ENCODE results near the gene PDE6C. TPM values are rescaled to one million over a fixed set of nuclear protein-coding genes. Genes with fewer than 3 reads are reported as not detected.

Gene PDE6C
- total RNA-seq, 2 experiments from 2014 or later = 0.03 to 0.13 TPM

- H3K36me3 ChIP-seq (ENCODE audit: insufficient read depth, low read length) = peaks cover 92% of the 10 kb centered on the region
- H3K9me3 ChIP-seq (ENCODE audit: low read length) = no peaks in the 10 kb centered on the region
- no TSS peak for BruUV-seq (replicated peaks)
- no peak overlapping the region for H3K4me3 ChIP-seq (ENCODE audit: low read depth, low read length, poor library complexity, severe bottlenecking)
- intact Hi-C loops (cut with micrococcal nuclease; ENCODE audit: unreplicated experiment) = no loop called here
- H3K27ac ChIP-seq (ENCODE audit: low read depth, low read length, poor library complexity, severe bottlenecking) = no peak overlapping the region
- no peaks in the 10 kb centered on the region for H3K79me2 ChIP-seq (ENCODE audit: insufficient read depth, low read depth, low read length)
- H2AFZ ChIP-seq (ENCODE audit: low read length) = no peak overlapping the region
- ChIA-PET CTCF (ENCODE audit: unreplicated experiment) (no interaction called here), POLR2A (no interaction called here)
- no peak for DNase-seq (ENCODE audit: low spot score)
- H4K20me1 ChIP-seq (ENCODE audit: insufficient read depth, low read length) = no peaks in the 10 kb centered on the region
- H3K4me2 ChIP-seq (ENCODE audit: low read length) = no peak overlapping the region
- no peaks in the 10 kb centered on the region for H3K9me2 ChIP-seq (ENCODE audit: insufficient read depth, low read length)
- peaks cover 9% of the 10 kb centered on the region for H3K4me1 ChIP-seq (ENCODE audit: insufficient read depth, low read length, poor library complexity, severe bottlenecking)
- TF ChIP-seq EZH2phosphoT487 (IDR thresholded peaks at IDR 0.05; ENCODE audit: borderline replicate concordance, low read depth, low read length) (no peak), CTCF (conservative IDR thresholded peaks at IDR 0.05; ENCODE audit: low read length) (no peak)
Observed at GRCh38 chr10:93673791-93674190, 61.5 kb downstream of the PDE6C start.

- ChIA-PET POLR2A (interaction anchor here (0.5 to 1.9 kb wide), 13 partner anchors 7 to 124 kb away, joined by 3 to 9 read pairs (median 3); partner anchors contain the start of gene PDE6C), CTCF (ENCODE audit: unreplicated experiment) (interaction anchor here (3.3 kb wide), 1 partner anchor 125 kb away, joined by 32 read pairs; no protein-coding TSS in a partner anchor)
- no peak overlapping the region for H3K4me3 ChIP-seq (ENCODE audit: low read depth, low read length, poor library complexity, severe bottlenecking)
- TF ChIP-seq EZH2phosphoT487 (IDR thresholded peaks at IDR 0.05; ENCODE audit: borderline replicate concordance, low read depth, low read length) (no peak), CTCF (conservative IDR thresholded peaks at IDR 0.05; ENCODE audit: low read length) (no peak)
- DNase-seq (ENCODE audit: low spot score) = no peak
- H3K36me3 ChIP-seq (ENCODE audit: insufficient read depth, low read length) = peaks cover 72% of the 10 kb centered on the region
- intact Hi-C loops (cut with micrococcal nuclease; ENCODE audit: unreplicated experiment) = loop anchor here (5.0 kb wide), 1 partner anchor 56 kb away; no protein-coding TSS in a partner anchor
- H3K79me2 ChIP-seq (ENCODE audit: insufficient read depth, low read depth, low read length) = no peaks in the 10 kb centered on the region
- peaks cover 28% of the 10 kb centered on the region for H3K4me1 ChIP-seq (ENCODE audit: insufficient read depth, low read length, poor library complexity, severe bottlenecking)
- no peaks in the 10 kb centered on the region for H3K9me2 ChIP-seq (ENCODE audit: insufficient read depth, low read length)
- H4K20me1 ChIP-seq (ENCODE audit: insufficient read depth, low read length) = no peaks in the 10 kb centered on the region
- H2AFZ ChIP-seq (ENCODE audit: low read length) = no peak overlapping the region
- no peaks in the 10 kb centered on the region for H3K9me3 ChIP-seq (ENCODE audit: low read length)
- no peak overlapping the region for H3K27ac ChIP-seq (ENCODE audit: low read depth, low read length, poor library complexity, severe bottlenecking)
- H3K4me2 ChIP-seq (ENCODE audit: low read length) = no peak overlapping the region
- BruUV-seq (replicated peaks) = no TSS peak
Observed at GRCh38 chr10:93678386-93678785, 66.0 kb downstream of the PDE6C start.

- Histone ChIP-seq H3K79me2 (ENCODE audit: insufficient read depth, low read depth, low read length) (no peaks in the 10 kb centered on the region), H3K27ac (ENCODE audit: low read depth, low read length, poor library complexity, severe bottlenecking) (no peak overlapping the region), H3K9me2 (ENCODE audit: insufficient read depth, low read length) (no peaks in the 10 kb centered on the region), H3K4me2 (ENCODE audit: low read length) (no peak overlapping the region), H3K36me3 (ENCODE audit: insufficient read depth, low read length) (peaks cover 66% of the 10 kb centered on the region), H4K20me1 (ENCODE audit: insufficient read depth, low read length) (no peaks in the 10 kb centered on the region), H3K4me3 (ENCODE audit: low read depth, low read length, poor library complexity, severe bottlenecking) (no peak overlapping the region), H3K4me1 (ENCODE audit: insufficient read depth, low read length, poor library complexity, severe bottlenecking) (peaks cover 28% of the 10 kb centered on the region), H3K9me3 (ENCODE audit: low read length) (no peaks in the 10 kb centered on the region), H2AFZ (ENCODE audit: low read length) (no peak overlapping the region)
- intact Hi-C loops (cut with micrococcal nuclease; ENCODE audit: unreplicated experiment) = loop anchor here (5.0 kb wide), 1 partner anchor 57 kb away; no protein-coding TSS in a partner anchor
- ChIA-PET CTCF (ENCODE audit: unreplicated experiment) (interaction anchor here (3.3 kb wide), 1 partner anchor 125 kb away, joined by 32 read pairs; no protein-coding TSS in a partner anchor), POLR2A (interaction anchor here (0.6 to 1.9 kb wide), 15 partner anchors 8 to 298 kb away, joined by 3 to 9 read pairs (median 3); partner anchors contain the start of gene PDE6C)
- BruUV-seq (replicated peaks) = no TSS peak
- no peak for DNase-seq (ENCODE audit: low spot score)
- TF ChIP-seq EZH2phosphoT487 (IDR thresholded peaks at IDR 0.05; ENCODE audit: borderline replicate concordance, low read depth, low read length) (no peak), CTCF (conservative IDR thresholded peaks at IDR 0.05; ENCODE audit: low read length) (no peak)
Observed at GRCh38 chr10:93678805-93679587, 66.7 kb downstream of the PDE6C start.
